Transverse colon (tissue), 4 donors: Measurements from ENCODE around the gene PBX3. TPM values are rescaled to one million over a fixed set of nuclear protein-coding genes. Genes with fewer than 3 reads are reported as not detected.

Source experiments
- DNase-seq: peaks from one replicate; pipeline ENCODE4 v3.0.0-alpha.2; 2019
- H3K27ac ChIP-seq, 4 donors: fragments of 200-600 bp; sonication (generic); 2 replicates each; pipeline ENCODE4 v1.5.1; 2016 to 2018; ENCODE audit warnings: inconsistent platforms in 4 of 4
- H3K27me3 ChIP-seq: fragments of 200-600 bp; sonication (generic); 2 replicates; pipeline ENCODE4 v1.5.1; 2017; ENCODE audit warnings: inconsistent platforms
- H3K36me3 ChIP-seq, 4 donors: fragments of 200-600 bp; sonication (generic); 2 replicates each; pipeline ENCODE4 v1.5.1; 2017 to 2019; ENCODE audit warnings: inconsistent platforms in 4 of 4
- H3K4me1 ChIP-seq, 4 donors: fragments of 200-600 bp; sonication (generic); 2 replicates each; pipeline ENCODE4 v1.5.1; 2017 to 2020; ENCODE audit warnings: inconsistent platforms in 4 of 4
- H3K4me3 ChIP-seq, 4 donors: fragments of 200-600 bp; sonication (generic); 1 replicate in 1 of 4; 2 replicates in 3 of 4; pipeline versions ENCODE4 v1.5.1 to v1.6.1; 2017 to 2019; ENCODE audit warnings: inconsistent platforms in 4 of 4
- H3K9me3 ChIP-seq, 2 donors: fragments of 200-600 bp; sonication (generic); 2 replicates each; pipeline ENCODE4 v1.5.1; 2017 to 2019; ENCODE audit warnings: inconsistent platforms in 2 of 2
- CTCF ChIP-seq, 5 experiments: fragments of 200-600 bp in 3 of 5; fragments of 450-650 bp in 2 of 5; sonication (generic) in 3 of 5; IDR thresholded peaks; 1 replicate in 2 of 5; 2 replicates in 3 of 5; pipeline ENCODE4 v1.5.1; 2016 to 2017; ENCODE audit warnings: antibody characterized with exemption in 5 of 5, inconsistent platforms in 3 of 5, mild to moderate bottlenecking in 2 of 5, moderate library complexity in 1 of 5
- EP300 ChIP-seq: sonication (generic); formaldehyde crosslinking; IDR thresholded peaks from one replicate; pipeline ENCODE4 v1.6.1; 2017; ENCODE audit warnings: antibody characterized with exemption, low read depth
- POLR2A ChIP-seq: fragments of 450-650 bp; IDR thresholded peaks from one replicate; pipeline ENCODE4 v1.6.1; 2016; ENCODE audit warnings: antibody characterized with exemption, mild to moderate bottlenecking, moderate library complexity
- POLR2AphosphoS5 ChIP-seq, 3 donors: sonication (generic); formaldehyde crosslinking; IDR thresholded peaks; one replicate each; pipeline ENCODE4 v1.6.1; 2016; ENCODE audit warnings: antibody characterized with exemption in 3 of 3
- WGBS, 2 donors: methylation state at CpG; one replicate each; pipeline ENCODE4 v1.1.5; 2018; ENCODE audit warnings: low coverage in 1 of 2; 5-methylcytosine and 5-hydroxymethylcytosine counted together
- in situ Hi-C, 4 donors: fragments of 200-750 bp; cut with MboI; loops; one replicate each; pipeline versions ENCODE4 v1.15.0 to v1.15.1; 2017; ENCODE audit warnings: low sequenced_read_pairs in 3 of 4, low pct_ligation_motif_present in 1 of 4, low pct_unique_long_range_greater_than_20kb in 1 of 4
- intact Hi-C: fragments of 100-400 bp; cut with DNase I; formaldehyde crosslinking; loops from one replicate; pipeline ENCODE4 v1.15.1; 2023; ENCODE audit warnings: low total_unique reads
- total RNA-seq, 4 donors: library from RNA; depleted of rRNA; stranded (reverse); fragments of >200 nt; gene quantifications; one replicate each; pipeline ENCODE4 v1.1.0, GENCODE V29; 2016

PBX3 gene
- total RNA-seq, 4 donors from 2014 or later = 16.4 to 70.3 (median 20.4) TPM

GRCh38 chr9:126014726-126015125, 267.6 kb downstream of the PBX3 start:
- WGBS, 2 donors = 20 to 84% methylated on average over 2 to 12 of the region's 12 CpGs
- in situ Hi-C loops = no loop called here
- Histone ChIP-seq H3K4me1 (no peaks in the 10 kb centered on the region), H3K27me3 (no peaks in the 10 kb centered on the region), H3K27ac (no peak overlapping the region), H3K9me3 (peaks cover 0 to under 1% of the 10 kb centered on the region in 2 donors), H3K36me3 (no peaks in the 10 kb centered on the region), H3K4me3 (no peak overlapping the region)
- TF ChIP-seq EP300 (no peak), CTCF (IDR thresholded peaks at IDR 0.05) (no peak), POLR2A (no peak), POLR2AphosphoS5 (IDR thresholded peaks at IDR 0.05) (no peak)
- intact Hi-C loops = no loop called here
- DNase-seq = no peak

GRCh38 chr9:126015424-126015823, 268.3 kb downstream of the PBX3 start:
- H3K27me3 ChIP-seq = no peaks in the 10 kb centered on the region
- H3K27ac ChIP-seq = no peak overlapping the region
- WGBS, 2 donors = 91 to 93% methylated on average over 15 to 17 of the region's 17 CpGs
- no peaks in the 10 kb centered on the region for H3K9me3 ChIP-seq
- intact Hi-C loops (no loop called here), in situ Hi-C loops (no loop called here)
- no peaks in the 10 kb centered on the region for H3K36me3 ChIP-seq
- H3K4me3 ChIP-seq = no peak overlapping the region
- no peak for TF ChIP-seq POLR2A
- no peak for TF ChIP-seq POLR2AphosphoS5 (IDR thresholded peaks at IDR 0.05)
- no peak for TF ChIP-seq EP300
- no peaks in the 10 kb centered on the region for H3K4me1 ChIP-seq
- DNase-seq = no peak

- intact Hi-C loops = no loop called here
These were observed 269.6 kb downstream of the PBX3 start for GRCh38 chr9:126016579-126017290.

More at GRCh38 chr9:126016579-126017290, 269.6 kb downstream of the PBX3 start:
- no peaks in the 10 kb centered on the region for H3K4me1 ChIP-seq
- WGBS, 2 donors = 89% methylated on average over 24 of the region's 24 CpGs; no CpG with 5 or more reads in 1 of the 2 donors
- TF ChIP-seq CTCF (IDR thresholded peaks at IDR 0.05) = no peak
- TF ChIP-seq POLR2AphosphoS5 (IDR thresholded peaks at IDR 0.05) = no peak
- H3K27ac ChIP-seq = no peak overlapping the region
- in situ Hi-C loops = no loop called here
- H3K4me3 ChIP-seq = no peak overlapping the region
- no peaks in the 10 kb centered on the region for H3K36me3 ChIP-seq
- DNase-seq = no peak
- no peaks in the 10 kb centered on the region for H3K27me3 ChIP-seq
- H3K9me3 ChIP-seq = no peaks in the 10 kb centered on the region

Other genes with a start within 250 kb of the PBX3 start
- 10 to 100 TPM; 59.8 to 83.4 (median 71.2) TPM for gene MAPKAP1, start 40.2 kb upstream of the PBX3 start, total RNA-seq